Stimulated activated CD8-positive, alpha-beta memory T cell treated with anti-CD3 and anti-CD28 coated beads, Interleukin-15, amount 100 ng/mL, for 24 hours (primary cell): ENCODE data around the gene GPC6.

Experiments
- DNase-seq: peaks from one replicate; pipeline ENCODE4 v3.0.0-alpha.2; 2020; ENCODE audit warnings: low read depth

The GPC6 gene

GRCh38 chr13:93372856-93373255 lies 146.2 kb downstream of the GPC6 start:
- no peak for DNase-seq

DNA sequence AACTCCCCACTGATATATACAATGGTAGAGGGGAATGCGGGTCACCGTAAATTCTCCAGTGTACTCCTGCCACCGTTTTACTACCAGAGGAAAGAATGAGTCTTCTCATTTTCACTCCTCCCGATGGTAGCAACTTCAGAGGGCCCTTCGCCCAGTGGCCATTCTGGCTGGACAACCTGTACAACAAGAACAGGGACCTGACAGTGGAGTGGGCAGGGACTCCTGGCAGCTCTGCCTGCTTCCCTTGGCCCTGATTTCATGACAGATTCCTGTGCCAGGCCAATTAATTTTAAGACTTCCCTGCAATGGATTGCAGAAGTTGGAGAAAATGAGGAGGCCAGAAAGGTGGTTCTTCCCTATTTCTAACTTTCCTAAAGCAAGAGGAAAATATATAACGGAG lies 148.9 kb downstream of the GPC6 start:
- no peak for DNase-seq

DNA sequence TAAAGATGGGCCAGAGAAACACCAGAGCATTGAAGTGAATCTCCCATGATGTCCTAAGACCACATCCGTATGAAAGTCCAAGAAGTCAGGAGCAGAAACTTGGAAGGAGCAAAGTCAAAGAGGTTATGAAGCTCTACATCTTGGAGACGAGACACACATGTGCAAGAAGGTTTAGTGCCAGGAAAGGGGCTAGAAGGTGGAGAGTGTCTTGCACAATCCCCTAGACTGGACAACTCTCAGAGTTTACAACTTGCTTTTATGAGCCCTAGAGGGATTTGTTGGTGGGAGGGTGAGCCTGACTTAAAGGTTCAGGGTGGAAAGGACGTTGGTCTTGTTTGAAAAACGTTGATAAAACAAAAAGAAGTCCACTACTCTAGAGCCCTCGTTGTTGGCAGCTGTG lies 150.6 kb downstream of the GPC6 start:
- no peak for DNase-seq

- no peak for DNase-seq
Observed at GRCh38 chr13:93378184-93378583, 151.6 kb downstream of the GPC6 start.

- no peak for DNase-seq
Observed at GRCh38 chr13:93386116-93386515, 159.5 kb downstream of the GPC6 start.

DNA sequence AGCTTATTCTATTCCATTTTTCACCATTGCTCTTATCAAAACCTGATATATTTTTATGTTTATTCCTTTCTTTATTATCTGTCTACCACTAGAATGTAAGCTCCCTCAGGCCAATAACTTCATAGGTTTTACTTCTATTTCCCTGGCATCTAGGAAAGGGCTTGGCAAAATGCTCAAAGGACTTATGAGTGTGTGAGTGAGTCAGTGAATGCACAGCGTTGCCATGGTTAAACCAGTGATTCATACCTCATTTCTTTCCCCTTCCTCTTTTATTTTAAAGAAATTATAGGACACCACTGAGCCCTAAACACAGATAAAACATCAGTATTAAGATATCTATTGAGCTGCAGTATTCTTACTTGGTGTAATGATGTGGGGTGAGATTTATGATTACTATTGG lies 162.1 kb downstream of the GPC6 start:
- DNase-seq, result no peak

- no peak for DNase-seq
Observed at GRCh38 chr13:93397619-93398018, 171.0 kb downstream of the GPC6 start.

DNA sequence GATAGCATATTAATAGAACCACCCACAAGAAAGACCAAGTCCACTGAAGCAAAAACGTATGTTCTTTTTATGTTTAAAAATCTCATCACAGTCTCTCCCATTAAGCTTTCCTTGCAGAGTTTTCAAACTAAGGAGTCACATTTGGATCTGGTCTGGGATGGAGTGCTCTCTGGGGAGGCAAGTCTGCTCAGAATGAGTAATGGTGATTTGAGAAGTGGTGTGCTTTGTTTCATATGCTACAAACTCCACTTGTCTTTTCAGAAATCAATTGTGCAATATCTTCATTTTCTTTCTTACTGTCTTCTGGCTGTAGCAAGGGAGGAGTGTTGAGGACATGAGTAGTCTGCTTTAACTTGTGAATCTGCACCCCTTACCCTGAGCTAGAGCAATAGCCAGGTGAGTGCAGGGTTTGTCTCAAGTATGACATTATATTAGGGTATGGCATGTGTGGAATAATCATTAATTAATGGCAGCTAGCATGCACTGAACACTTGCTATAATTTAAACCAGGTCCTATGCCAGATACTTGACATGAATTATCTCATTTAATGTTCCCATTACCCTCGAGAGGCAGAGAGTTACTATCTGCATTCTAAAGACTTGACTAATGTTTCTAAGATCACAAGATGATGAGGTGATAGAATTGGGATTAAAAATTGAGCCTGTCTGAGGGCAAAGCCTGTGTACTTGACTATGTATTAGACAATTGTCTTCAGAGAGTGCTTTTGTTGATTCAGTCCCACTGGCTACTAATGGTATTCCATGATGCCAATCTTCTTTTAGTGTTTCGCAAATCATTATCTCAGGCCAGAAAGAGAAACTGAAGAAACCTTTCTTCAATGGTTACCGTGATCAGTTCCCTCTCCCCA lies 171.8 kb downstream of the GPC6 start:
- DNase-seq, result no peak

DNA sequence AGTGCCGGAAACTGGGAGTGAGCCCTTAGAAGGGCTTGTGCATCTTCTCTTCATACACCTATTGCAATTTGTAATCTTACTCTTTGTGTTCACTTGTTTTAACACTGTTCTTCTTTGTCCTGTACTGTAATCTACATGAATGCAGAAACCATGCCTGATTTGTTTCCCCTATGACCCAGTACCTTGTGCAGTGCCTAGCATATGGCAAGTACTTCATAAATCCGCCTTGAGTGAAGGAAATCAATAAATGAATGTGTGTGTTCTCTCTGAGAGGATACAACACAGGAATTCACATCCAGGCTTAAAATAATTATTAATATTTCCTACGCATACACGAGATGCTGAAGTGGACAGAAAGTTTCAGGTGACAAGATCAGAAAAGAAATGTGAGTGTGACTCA lies 172.6 kb downstream of the GPC6 start:
- no peak for DNase-seq

- DNase-seq, result no peak
Observed at GRCh38 chr13:93406136-93406535, 179.5 kb downstream of the GPC6 start.

- no peak for DNase-seq
Observed at GRCh38 chr13:93407551-93407950, 180.9 kb downstream of the GPC6 start.

- DNase-seq, result no peak
Observed at GRCh38 chr13:93409001-93409400, 182.4 kb downstream of the GPC6 start.

DNA sequence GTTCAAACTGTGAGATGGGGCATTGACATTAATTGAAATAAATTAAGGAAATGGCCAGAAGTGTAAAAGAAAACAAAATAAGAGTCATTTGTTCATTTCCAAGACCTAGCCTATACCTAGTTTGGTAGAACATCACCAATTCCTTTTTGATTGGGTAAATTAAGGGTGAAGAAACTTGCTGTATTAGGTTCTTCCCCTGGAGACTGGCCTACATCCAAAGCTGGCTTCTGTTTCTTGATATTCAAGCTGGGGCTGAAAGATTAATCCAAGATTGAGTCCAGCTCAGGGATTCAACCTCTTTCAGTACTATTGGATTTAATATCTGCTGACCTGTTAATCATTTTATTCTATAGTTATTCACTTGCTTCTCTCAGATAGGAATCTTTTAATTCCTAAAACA lies 183.2 kb downstream of the GPC6 start:
- no peak for DNase-seq

GRCh38 chr13:93411186-93411680 lies 184.6 kb downstream of the GPC6 start:
- no peak for DNase-seq

GRCh38 chr13:93412676-93413075 lies 186.1 kb downstream of the GPC6 start:
- no peak for DNase-seq

GRCh38 chr13:93413972-93414717 lies 187.5 kb downstream of the GPC6 start:
- no peak for DNase-seq

- DNase-seq, result no peak
Observed at GRCh38 chr13:93416736-93417355, 190.2 kb downstream of the GPC6 start.

GRCh38 chr13:93418398-93418797 lies 191.8 kb downstream of the GPC6 start:
- DNase-seq, result no peak

DNA sequence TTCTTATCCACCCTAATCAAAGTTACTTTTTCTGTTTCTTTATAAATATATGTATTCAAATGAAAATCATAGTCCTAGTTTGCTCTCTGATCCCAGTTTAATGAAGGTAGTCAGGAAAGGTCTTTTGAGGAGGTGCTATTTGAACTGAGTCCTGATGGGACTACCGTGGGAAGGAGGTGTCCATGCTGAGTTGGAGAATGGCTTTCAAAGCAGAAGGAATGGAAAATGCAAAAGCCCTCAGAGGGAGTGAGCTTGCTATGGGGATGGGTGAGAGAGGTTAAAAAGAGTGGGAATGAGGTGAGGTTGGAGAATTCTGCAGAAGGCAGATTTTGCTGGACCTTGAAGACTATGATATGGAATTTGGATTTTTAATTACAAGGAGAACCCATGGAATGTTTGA lies 193.6 kb downstream of the GPC6 start:
- no peak for DNase-seq

DNA sequence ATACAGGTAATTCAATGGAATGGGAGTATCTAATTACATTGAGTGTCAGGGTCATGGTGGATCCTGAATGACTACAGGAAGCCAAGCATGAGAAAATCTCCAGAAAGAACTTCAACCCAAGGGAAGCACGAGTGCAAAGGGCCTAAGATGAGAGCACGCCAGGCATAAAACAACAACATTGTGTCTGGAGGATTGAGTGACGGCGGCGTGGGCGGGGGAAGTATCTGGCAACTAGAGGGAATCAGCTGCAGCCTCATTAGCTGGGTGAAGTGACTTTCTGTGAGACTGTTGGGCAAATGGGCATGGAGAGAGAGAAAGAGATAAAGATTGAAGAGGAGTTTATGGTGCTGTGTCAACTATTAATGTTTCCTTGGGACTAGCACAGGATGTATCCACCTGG lies 194.3 kb downstream of the GPC6 start:
- no peak for DNase-seq

- no peak for DNase-seq
Observed at GRCh38 chr13:93422980-93423543, 196.5 kb downstream of the GPC6 start.

DNA sequence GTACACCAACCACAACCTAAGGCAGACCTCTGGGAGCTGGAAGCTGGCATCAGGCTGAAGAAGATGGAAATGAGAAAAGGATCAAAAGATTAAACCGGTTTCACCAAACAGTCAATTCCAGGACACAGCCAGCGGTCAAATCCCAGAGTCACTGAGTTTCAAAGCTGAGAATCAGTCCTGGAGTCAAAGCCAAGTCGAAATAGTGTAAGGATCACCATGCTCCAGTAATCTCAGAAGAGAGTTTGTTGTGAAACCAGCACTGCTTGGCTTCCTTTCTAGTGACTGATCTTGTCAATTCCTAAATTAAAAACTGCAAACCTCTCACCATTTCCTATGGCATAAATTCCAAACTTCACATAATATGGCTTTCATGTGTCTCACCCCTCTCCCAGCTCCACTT lies 198.8 kb downstream of the GPC6 start:
- no peak for DNase-seq

- no peak for DNase-seq
Observed at GRCh38 chr13:93430381-93430780, 203.8 kb downstream of the GPC6 start.
